ENCODE measurements around the gene RPS27. TPM values are rescaled to one million over a fixed set of nuclear protein-coding genes. Genes with fewer than 3 reads are reported as not detected.
"Not testable (repeated sequence)": the region's sequence is repeated elsewhere in the genome, so short reads cannot be mapped to it uniquely, and the experiment has no call there.

The RPS27 gene
- total RNA-seq, 1 donor from 2014 or later = 1,207 TPM

GRCh38 chr1:154014154-154014907 lies 23.8 kb downstream of the RPS27 start:
- intact Hi-C loops (cut with micrococcal nuclease) = no loop called here
- H3K4me1 Mint-ChIP-seq = peaks cover 1% of the 10 kb centered on the region
- no peaks in the 10 kb centered on the region for H3K36me3 Mint-ChIP-seq (ENCODE audit: low read depth)
- DNase-seq = no peak
- H3K9me3 Mint-ChIP-seq = no peaks in the 10 kb centered on the region
- H3K27ac Mint-ChIP-seq = no peak overlapping the region
- no peaks in the 10 kb centered on the region for H3K27me3 Mint-ChIP-seq
- H3K4me3 Mint-ChIP-seq = no peak overlapping the region

GRCh38 chr1:154019269-154019668 lies 28.7 kb downstream of the RPS27 start:
- Mint-ChIP-seq H3K4me1 (peaks cover 1% of the 10 kb centered on the region), H3K9me3 (no peaks in the 10 kb centered on the region), H3K4me3 (no peak overlapping the region), H3K36me3 (ENCODE audit: low read depth) (no peaks in the 10 kb centered on the region), H3K27ac (no peak overlapping the region), H3K27me3 (no peaks in the 10 kb centered on the region)
- no peak for DNase-seq
- intact Hi-C loops (cut with micrococcal nuclease) = no loop called here

- Mint-ChIP-seq H3K36me3 (ENCODE audit: low read depth) (no peaks in the 10 kb centered on the region), H3K27ac (no peak overlapping the region), H3K4me1 (no peaks in the 10 kb centered on the region), H3K27me3 (no peaks in the 10 kb centered on the region), H3K9me3 (no peaks in the 10 kb centered on the region), H3K4me3 (no peak overlapping the region)
- intact Hi-C loops (cut with micrococcal nuclease) = no loop called here
- DNase-seq = no peak
These were observed 29.4 kb downstream of the RPS27 start for GRCh38 chr1:154019940-154020339.

- H3K9me3 Mint-ChIP-seq; H3K27ac Mint-ChIP-seq; H3K27me3 Mint-ChIP-seq; H3K4me3 Mint-ChIP-seq; H3K36me3 Mint-ChIP-seq (ENCODE audit: low read depth); intact Hi-C loops (cut with micrococcal nuclease); DNase-seq; H3K4me1 Mint-ChIP-seq: not testable (repeated sequence)
These were observed 43.1 kb downstream of the RPS27 start for GRCh38 chr1:154033697-154034096.

Other genes with a start within 250 kb of the RPS27 start
- gene SLC27A3, start 215.4 kb upstream of the RPS27 start, total RNA-seq = 10.0 and 10.3 TPM in 2 replicates
- gene GATAD2B, start 67.8 kb upstream of the RPS27 start, total RNA-seq = 68.8 and 69.0 TPM in 2 replicates
- gene DENND4B, start 44.0 kb upstream of the RPS27 start, total RNA-seq = 128 and 130 TPM in 2 replicates
- gene CRTC2, start 32.1 kb upstream of the RPS27 start, total RNA-seq = 72.4 and 76.8 TPM in 2 replicates
- gene SLC39A1, start 27.2 kb upstream of the RPS27 start, total RNA-seq = 71.6 and 78.2 TPM in 2 replicates
- gene CREB3L4, start 22.9 kb upstream of the RPS27 start, total RNA-seq = 8.3 and 9.7 TPM in 2 replicates
- 195 and 200 TPM in 2 replicates for gene JTB, start 13.1 kb upstream of the RPS27 start, total RNA-seq
- gene RAB13, start 4.4 kb upstream of the RPS27 start, total RNA-seq = 6.5 and 6.7 TPM in 2 replicates
- 0.02 TPM in 1 of 2 replicates, not detected in the other for gene NUP210L, start 164.3 kb downstream of the RPS27 start, total RNA-seq
- gene TPM3, start 201.3 kb downstream of the RPS27 start, total RNA-seq = 633 and 635 TPM in 2 replicates
- not detected in 2 replicates for gene CFAP141, start 215.6 kb downstream of the RPS27 start, total RNA-seq
- 277 and 281 TPM in 2 replicates for gene UBAP2L, start 230.2 kb downstream of the RPS27 start, total RNA-seq